H1 (cell line): ENCODE results near the gene TTC38. TPM values are rescaled to one million over a fixed set of nuclear protein-coding genes. Genes with fewer than 3 reads are reported as not detected.

Source experiments
- CTCF ChIA-PET: fragments of 300-600 bp; sonication (Branson Sonifier 250); formaldehyde crosslinking; loops from one replicate; lab custom pipeline; 2021; ENCODE audit not compliant: partially characterized antibody; lab: Charles Lee
- POLR2A ChIA-PET: fragments of 300-600 bp; sonication (Branson Sonifier 250); formaldehyde crosslinking; loops from one replicate; lab custom pipeline; 2021; ENCODE audit warnings: inconsistent platforms; ENCODE audit not compliant: partially characterized antibody; lab: Charles Lee
- DNase-seq, 2 experiments: peaks; one replicate each; pipeline versions ENCODE4 v3.0.0 to v3.0.0-alpha.2; 2010 to 2022; ENCODE audit warnings: low spot score in 2 of 2, low read depth in 1 of 2, mixed read lengths in 1 of 2
- FAIRE-seq: peaks from 2 replicates; lab custom pipeline; 2011; peaks lifted over from hg19 to GRCh38; lab: Jason Lieb, UNC
- H2AFZ ChIP-seq: 2 replicates; pipeline ENCODE4 v1.8.1; 2012; ENCODE audit warnings: low read length, inconsistent platforms
- H2AK5ac ChIP-seq: 2 replicates; pipeline ENCODE4 v1.6.1; 2013; ENCODE audit warnings: low read depth, low read length
- H2BK120ac ChIP-seq: replicated peaks from 2 replicates; pipeline ENCODE3; 2013; ENCODE audit warnings: low read depth, low read length, inconsistent platforms
- H2BK12ac ChIP-seq: 2 replicates; pipeline ENCODE4 v1.6.1; 2013; ENCODE audit warnings: low read depth, low read length
- H2BK15ac ChIP-seq: 2 replicates; pipeline ENCODE4 v1.6.1; 2013; ENCODE audit warnings: low read length
- H2BK20ac ChIP-seq: 2 replicates; pipeline ENCODE4 v1.6.1; 2013; ENCODE audit warnings: low read length
- H2BK5ac ChIP-seq: 2 replicates; pipeline ENCODE4 v1.6.1; 2013; ENCODE audit warnings: low read depth, low read length
- H3K14ac ChIP-seq: 2 replicates; pipeline ENCODE4 v1.6.1; 2013; ENCODE audit warnings: inconsistent platforms; ENCODE audit not compliant: insufficient read length
- H3K18ac ChIP-seq: 2 replicates; pipeline ENCODE4 v1.6.1; 2013; ENCODE audit warnings: low read length; ENCODE audit errors: extremely low read depth
- H3K23ac ChIP-seq: 2 replicates; pipeline ENCODE4 v1.6.1; 2013; ENCODE audit warnings: inconsistent platforms; ENCODE audit not compliant: insufficient read length
- H3K23me2 ChIP-seq: 2 replicates; pipeline ENCODE4 v1.6.1; 2013; ENCODE audit warnings: low read depth, low read length
- H3K27ac ChIP-seq: 2 replicates; pipeline ENCODE4 v1.6.1; 2011; ENCODE audit warnings: low read depth, low read length, inconsistent platforms
- H3K27me3 ChIP-seq, 4 experiments: replicated peaks in 1 of 4; 1 replicate in 1 of 4; 2 replicates in 3 of 4; pipeline versions ENCODE4 v1.6.1 to v1.8.1; 2011 to 2013; ENCODE audit warnings: low read length in 3 of 4, mild to moderate bottlenecking in 3 of 4, inconsistent platforms in 2 of 4, mixed read lengths in 2 of 4, moderate library complexity in 1 of 4; ENCODE audit not compliant: control insufficient read depth in 3 of 4, insufficient read depth in 3 of 4; ENCODE audit errors: extremely low read depth in 1 of 4
- H3K36me3 ChIP-seq, 4 experiments: 2 replicates each; pipeline versions ENCODE4 v1.6.1 to v1.8.1; 2011 to 2013; ENCODE audit warnings: mild to moderate bottlenecking in 4 of 4, low read length in 3 of 4, moderate library complexity in 2 of 4, control low read depth in 1 of 4, inconsistent platforms in 1 of 4; ENCODE audit not compliant: insufficient read depth in 4 of 4, control insufficient read depth in 2 of 4
- H3K4ac ChIP-seq: replicated peaks from 2 replicates; pipeline ENCODE3; 2013; ENCODE audit warnings: low read length, low read depth, mixed read lengths, inconsistent platforms; ENCODE audit not compliant: insufficient read length
- H3K4me1 ChIP-seq, 4 experiments: replicated peaks in 1 of 4; 1 replicate in 1 of 4; 2 replicates in 3 of 4; pipeline versions ENCODE4 v1.6.1 to v1.8.1; 2011 to 2013; ENCODE audit warnings: low read length in 3 of 4, inconsistent platforms in 2 of 4, mixed read lengths in 1 of 4; ENCODE audit not compliant: insufficient read depth in 4 of 4, control insufficient read depth in 3 of 4
- H3K4me2 ChIP-seq, 2 experiments: 2 replicates each; pipeline versions ENCODE4 v1.6.1 to v1.8.1; 2011 to 2013; ENCODE audit warnings: low read depth in 2 of 2, low read length in 2 of 2, control low read depth in 1 of 2, inconsistent platforms in 1 of 2, mild to moderate bottlenecking in 1 of 2; ENCODE audit not compliant: insufficient read depth in 1 of 2
- H3K4me3 ChIP-seq, 4 experiments: fragments of 200-600, 300-600 bp in 1 of 4; sonication (generic), shearing (Covaris generic), sonication (Bioruptor Twin) in 1 of 4; 2 replicates each; pipeline versions ENCODE4 v1.5.1 to v1.8.1; 2011 to 2016; ENCODE audit warnings: low read length in 4 of 4, low read depth in 3 of 4, control low read depth in 2 of 4, inconsistent platforms in 2 of 4, mild to moderate bottlenecking in 2 of 4, mixed read lengths in 1 of 4, moderate library complexity in 1 of 4; ENCODE audit not compliant: insufficient read depth in 2 of 4; ENCODE audit errors: extremely low read depth in 1 of 4
- H3K56ac ChIP-seq: replicated peaks from 2 replicates; pipeline ENCODE3; 2013; ENCODE audit warnings: low read depth, mild to moderate bottlenecking, mixed read lengths, low read length, inconsistent platforms; ENCODE audit not compliant: insufficient read length
- H3K79me1 ChIP-seq: 2 replicates; pipeline ENCODE4 v1.6.1; 2013; ENCODE audit warnings: low read depth, low read length, control low read depth
- H3K79me2 ChIP-seq, 2 experiments: 2 replicates each; pipeline versions ENCODE4 v1.6.1 to v1.8.1; 2012 to 2013; ENCODE audit warnings: low read length in 2 of 2, mild to moderate bottlenecking in 2 of 2, inconsistent platforms in 1 of 2; ENCODE audit not compliant: insufficient read depth in 2 of 2, control insufficient read depth in 1 of 2
- H3K9ac ChIP-seq, 4 experiments: replicated peaks in 1 of 4; 1 replicate in 1 of 4; 2 replicates in 3 of 4; pipeline versions ENCODE4 v1.6.1 to v1.8.1; 2011 to 2013; ENCODE audit warnings: low read depth in 3 of 4, low read length in 3 of 4, control low read depth in 2 of 4, mild to moderate bottlenecking in 2 of 4, moderate library complexity in 2 of 4, inconsistent platforms in 1 of 4; ENCODE audit errors: extremely low read depth in 1 of 4
- H3K9me3 ChIP-seq, 2 experiments: 2 replicates each; pipeline versions ENCODE4 v1.6.1 to v1.8.1; 2012 to 2013; ENCODE audit warnings: mild to moderate bottlenecking in 2 of 2, moderate library complexity in 2 of 2, control low read depth in 1 of 2, inconsistent platforms in 1 of 2, low read depth in 1 of 2, low read length in 1 of 2, mixed read lengths in 1 of 2; ENCODE audit not compliant: insufficient read depth in 2 of 2
- H4K20me1 ChIP-seq, 2 experiments: replicated peaks in 1 of 2; 2 replicates each; pipeline versions ENCODE3 to v1.8.1; 2011 to 2013; ENCODE audit warnings: inconsistent platforms in 2 of 2, low read length in 2 of 2, mild to moderate bottlenecking in 1 of 2; ENCODE audit not compliant: insufficient read depth in 2 of 2, control insufficient read depth in 1 of 2
- H4K5ac ChIP-seq: 2 replicates; pipeline ENCODE4 v1.6.1; 2013; ENCODE audit warnings: low read length, low read depth, mixed read lengths, inconsistent platforms; ENCODE audit not compliant: insufficient read length
- H4K8ac ChIP-seq: 2 replicates; pipeline ENCODE4 v1.8.0; 2013; ENCODE audit warnings: mild to moderate bottlenecking, moderate library complexity, low read length, inconsistent platforms; ENCODE audit not compliant: insufficient read depth; ENCODE audit errors: extremely low read depth
- H4K91ac ChIP-seq: replicated peaks from 2 replicates; pipeline ENCODE3; 2013; ENCODE audit warnings: low read length, mixed read lengths, inconsistent platforms; ENCODE audit not compliant: insufficient read length
- EZH2 ChIP-seq: fragments of 200-600 bp; sonication (generic); IDR thresholded peaks from 2 replicates; pipeline ENCODE4 v1.7.1; 2012; ENCODE audit warnings: low read depth, mild to moderate bottlenecking, moderate library complexity, low read length, inconsistent platforms; ENCODE audit not compliant: severe bottlenecking
- HDAC6 ChIP-seq: IDR thresholded peaks from one replicate; pipeline ENCODE4 v1.7.1; 2012; ENCODE audit warnings: low read depth, mild to moderate bottlenecking, inconsistent platforms, low read length, moderate library complexity
- PHF8 ChIP-seq: fragments of 200-600 bp; sonication (generic); conservative IDR thresholded peaks from 2 replicates; pipeline ENCODE4 v1.7.1; 2012; ENCODE audit warnings: low read depth, mild to moderate bottlenecking, inconsistent platforms, low read length, moderate library complexity
- SP4 ChIP-seq: IDR thresholded peaks from 2 replicates; pipeline ENCODE4 v1.6.1; 2012; ENCODE audit warnings: low read length, inconsistent platforms
- SRF ChIP-seq: IDR thresholded peaks from 2 replicates; pipeline ENCODE4 v1.6.1; 2011; ENCODE audit warnings: mild to moderate bottlenecking, low read depth, low read length, moderate library complexity
- WGBS, 2 experiments: shearing (Covaris generic) in 1 of 2; methylation state at CpG; one replicate each; pipeline versions ENCODE4 v1.1.6 to v1.1.7; 2013 to 2015; ENCODE audit warnings: low lambda C conversion rate in 2 of 2, mixed read lengths in 2 of 2, inconsistent platforms in 1 of 2, low coverage in 1 of 2, missing lambda C conversion rate in 1 of 2; ENCODE audit not compliant: insufficient replicate concordance in 2 of 2, insufficient coverage in 1 of 2, insufficient read length in 1 of 2; ENCODE audit errors: extremely low coverage in 1 of 2, missing lambda C conversion rate in 1 of 2; 5-methylcytosine and 5-hydroxymethylcytosine counted together
- polyA plus RNA-seq, 7 experiments: library from polyadenylated mRNA; depleted of rRNA in 3 of 7; stranded (reverse) in 5 of 7; unstranded in 2 of 7; fragments of >200 nt in 5 of 7; fragments of 200-250 nt in 2 of 7; gene quantifications; 1 replicate in 5 of 7; 2 replicates in 1 of 7; 4 replicates in 1 of 7; pipeline versions ENCODE4 v1.2.1 to v1.2.3, GENCODE V29; 2011 to 2013; ENCODE audit warnings: missing spikeins in 2 of 7, mixed read lengths in 2 of 7
- total RNA-seq: library from RNA; stranded (reverse); fragmentation: NEBNext Ultra II Directional; extraction: Animal tissue kit (Norgen Biotek cat#: 25700); gene quantifications from 2 replicates; pipeline ENCODE4 v1.2.1, GENCODE V29; 2021

The TTC38 gene
- total and polyA plus RNA-seq, 2 of the 8 experiments (the other 6 are each of a cell fraction or from before 2014, with no cell fraction given), result 25.3 to 34.8 TPM

GRCh38 chr22:46330426-46330825 is 62.6 kb downstream of the TTC38 start:
- ChIA-PET POLR2A (no interaction called here), CTCF (interaction anchor here (0.8 to 2.5 kb wide), 4 partner anchors 23 to 212 kb away, joined by 3 to 6 read pairs (median 3); no protein-coding TSS in a partner anchor)
- no peak overlapping the region for H2AK5ac ChIP-seq
- no peak overlapping the region for H2BK15ac ChIP-seq
- H4K20me1 ChIP-seq, result peaks cover 1 to 3% of the 10 kb centered on the region in 2 experiments
- peaks cover 18 to 35% (median 26%) of the 10 kb centered on the region in 4 experiments for H3K36me3 ChIP-seq
- no peak overlapping the region for H4K8ac ChIP-seq
- no peak for FAIRE-seq
- no peak overlapping the region for H4K91ac ChIP-seq
- no peak overlapping the region for H3K4ac ChIP-seq
- H2BK20ac ChIP-seq, result no peak overlapping the region
- H3K23ac ChIP-seq, result no peak overlapping the region
- H3K27me3 ChIP-seq, result no peaks in the 10 kb centered on the region
- H3K56ac ChIP-seq, result no peak overlapping the region
- TF ChIP-seq HDAC6, result no peak
- no peak for TF ChIP-seq SP4
- TF ChIP-seq SRF, result no peak
- no peak for TF ChIP-seq PHF8
- no peak for TF ChIP-seq EZH2
- H2BK12ac ChIP-seq, result no peak overlapping the region
- H3K18ac ChIP-seq, result no peak overlapping the region
- H3K9ac ChIP-seq, result no peak overlapping the region
- H2BK120ac ChIP-seq, result no peak overlapping the region
- no peak overlapping the region for H3K4me3 ChIP-seq
- no peak overlapping the region for H3K4me2 ChIP-seq
- no peaks in the 10 kb centered on the region for H3K9me3 ChIP-seq
- H3K14ac ChIP-seq, result no peak overlapping the region
- H4K5ac ChIP-seq, result no peak overlapping the region
- H2BK5ac ChIP-seq, result no peak overlapping the region
- no peaks in the 10 kb centered on the region for H3K79me2 ChIP-seq
- H2AFZ ChIP-seq, result no peak overlapping the region
- DNase-seq, result no peak
- no peaks in the 10 kb centered on the region; a peak in 1 of 7 replicates for H3K4me1 ChIP-seq
- 92% methylated on average over 4 of the region's 4 CpGs; no CpG with 5 or more reads in 1 of the 2 experiments for WGBS, 2 experiments
- H3K27ac ChIP-seq, result no peak overlapping the region
- 0 out of 2 replicates have a peak, but pooled peaks cover 2% of the 10 kb centered on the region for H3K23me2 ChIP-seq
- no peaks in the 10 kb centered on the region for H3K79me1 ChIP-seq
